SJCRH30 (cell line): ENCODE data around the gene ZNF91. TPM values are rescaled to one million over a fixed set of nuclear protein-coding genes. Genes with fewer than 3 reads are reported as not detected.
"Not testable (repeated sequence)": the region's sequence is repeated elsewhere in the genome, so short reads cannot be mapped to it uniquely, and the experiment has no call there.

Experiments
- DNase-seq, 2 experiments: peaks; one replicate each; pipeline ENCODE4 v3.0.0-alpha.2; 2015 to 2020
- H3K27ac ChIP-seq: fragments of 250-450 bp; sonication (Bioruptor Pico); 2 replicates; pipeline ENCODE4 v1.5.1; 2020; ENCODE audit warnings: mild to moderate bottlenecking, moderate library complexity
- H3K27me3 ChIP-seq: fragments of 250-450 bp; sonication (Bioruptor Pico); 2 replicates; pipeline ENCODE4 v1.5.1; 2020; ENCODE audit warnings: mild to moderate bottlenecking, moderate library complexity
- H3K36me3 ChIP-seq: fragments of 250-450 bp; sonication (Bioruptor Pico); 2 replicates; pipeline ENCODE4 v1.5.1; 2020; ENCODE audit warnings: mild to moderate bottlenecking, moderate library complexity
- H3K4me1 ChIP-seq: fragments of 250-450 bp; sonication (Bioruptor Pico); 2 replicates; pipeline ENCODE4 v1.5.1; 2020; ENCODE audit warnings: mild to moderate bottlenecking, moderate library complexity
- H3K4me3 ChIP-seq: fragments of 250-450 bp; sonication (Bioruptor Pico); 2 replicates; pipeline ENCODE4 v1.5.1; 2020; ENCODE audit warnings: mild to moderate bottlenecking, moderate library complexity
- H3K9me3 ChIP-seq: fragments of 250-450 bp; sonication (Bioruptor Pico); replicated peaks from 2 replicates; pipeline ENCODE4 v1.5.1; 2020; ENCODE audit warnings: mild to moderate bottlenecking, moderate library complexity
- total RNA-seq: library from RNA; depleted of rRNA; stranded (reverse); fragments of >200 nt; shearing (Covaris generic); gene quantifications from 2 replicates; pipeline ENCODE4 v1.2.3, GENCODE V29; 2014; rRNA removed

ZNF91 gene
- total RNA-seq, 1 experiment from 2014 or later = 55.2 TPM

GRCh38 chr19:23318143-23318542 is 77.1 kb downstream of the ZNF91 start:
- Histone ChIP-seq H3K4me3 (no peak overlapping the region), H3K9me3 (no peaks in the 10 kb centered on the region), H3K27ac (no peak overlapping the region), H3K4me1 (no peaks in the 10 kb centered on the region), H3K36me3 (no peaks in the 10 kb centered on the region), H3K27me3 (no peaks in the 10 kb centered on the region)
- DNase-seq = no peak

GRCh38 chr19:23315286-23315685 is 80.0 kb downstream of the ZNF91 start:
- Histone ChIP-seq H3K27ac (no peak overlapping the region), H3K27me3 (no peaks in the 10 kb centered on the region), H3K4me1 (no peaks in the 10 kb centered on the region), H3K4me3 (no peak overlapping the region), H3K36me3 (no peaks in the 10 kb centered on the region), H3K9me3 (no peaks in the 10 kb centered on the region)
- DNase-seq = no peak

GRCh38 chr19:23314505-23315251 is 80.6 kb downstream of the ZNF91 start:
- H3K9me3 ChIP-seq = no peaks in the 10 kb centered on the region
- no peaks in the 10 kb centered on the region for H3K4me1 ChIP-seq
- H3K4me3 ChIP-seq = no peak overlapping the region
- DNase-seq = no peak
- H3K36me3 ChIP-seq = no peaks in the 10 kb centered on the region
- H3K27ac ChIP-seq = no peak overlapping the region
- H3K27me3 ChIP-seq = no peaks in the 10 kb centered on the region

DNA sequence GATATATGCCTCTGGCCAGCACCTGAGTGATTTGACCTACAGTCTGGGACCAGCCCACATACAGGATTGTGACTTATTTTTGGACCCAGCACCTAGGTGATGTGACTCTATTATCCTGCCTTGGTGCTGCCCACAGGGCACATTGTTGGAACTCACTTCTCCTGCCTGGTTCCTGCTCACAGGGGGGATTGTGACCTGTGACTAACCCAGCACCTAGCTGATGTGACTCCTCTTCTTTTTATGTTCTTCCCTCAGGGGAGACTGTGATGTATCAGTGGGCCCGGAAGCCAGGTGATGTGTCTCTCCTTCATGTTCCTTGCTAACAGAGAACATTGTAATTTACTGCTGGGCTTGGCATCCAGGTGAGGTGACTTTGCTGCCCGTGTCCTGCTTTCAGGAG is 82.1 kb downstream of the ZNF91 start:
- H3K4me3 ChIP-seq = no peak overlapping the region
- no peaks in the 10 kb centered on the region; the same call in 1 of the 2 replicates for H3K36me3 ChIP-seq
- H3K27ac ChIP-seq = no peak overlapping the region
- DNase-seq = no peak
- H3K9me3 ChIP-seq = no peaks in the 10 kb centered on the region
- H3K4me1 ChIP-seq = no peaks in the 10 kb centered on the region
- no peaks in the 10 kb centered on the region for H3K27me3 ChIP-seq

DNA sequence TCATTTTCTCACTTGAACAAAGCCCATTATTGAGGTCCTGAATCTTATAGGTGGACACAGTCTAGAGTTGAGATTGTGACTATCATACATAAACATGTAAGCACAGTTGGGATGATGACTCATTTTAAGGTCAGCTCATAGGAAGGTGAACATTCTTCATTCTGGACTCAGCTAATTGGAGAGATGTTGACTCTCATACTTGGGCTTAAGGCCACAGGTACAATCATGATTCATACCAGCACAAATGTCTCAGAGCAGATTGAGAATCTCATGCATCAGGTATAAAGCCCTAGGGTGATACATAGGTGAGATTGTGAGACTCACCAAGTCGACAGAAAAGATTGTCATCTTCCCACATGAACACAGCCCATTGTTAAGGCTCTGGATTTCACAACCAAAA is 82.8 kb downstream of the ZNF91 start:
- Histone ChIP-seq H3K36me3 (no peaks in the 10 kb centered on the region; the same call in 1 of the 2 replicates), H3K4me3 (no peak overlapping the region), H3K27me3 (no peaks in the 10 kb centered on the region), H3K9me3 (no peaks in the 10 kb centered on the region), H3K4me1 (no peaks in the 10 kb centered on the region), H3K27ac (no peak overlapping the region)
- DNase-seq = no peak

- no peaks in the 10 kb centered on the region for H3K27me3 ChIP-seq
- DNase-seq = no peak
- H3K27ac ChIP-seq = no peak overlapping the region
- H3K9me3 ChIP-seq = no peaks in the 10 kb centered on the region
- no peak overlapping the region for H3K4me3 ChIP-seq
- no peaks in the 10 kb centered on the region; the same call in 1 of the 2 replicates for H3K36me3 ChIP-seq
- H3K4me1 ChIP-seq = no peaks in the 10 kb centered on the region
These were observed 83.7 kb downstream of the ZNF91 start for GRCh38 chr19:23311551-23311950.

DNA sequence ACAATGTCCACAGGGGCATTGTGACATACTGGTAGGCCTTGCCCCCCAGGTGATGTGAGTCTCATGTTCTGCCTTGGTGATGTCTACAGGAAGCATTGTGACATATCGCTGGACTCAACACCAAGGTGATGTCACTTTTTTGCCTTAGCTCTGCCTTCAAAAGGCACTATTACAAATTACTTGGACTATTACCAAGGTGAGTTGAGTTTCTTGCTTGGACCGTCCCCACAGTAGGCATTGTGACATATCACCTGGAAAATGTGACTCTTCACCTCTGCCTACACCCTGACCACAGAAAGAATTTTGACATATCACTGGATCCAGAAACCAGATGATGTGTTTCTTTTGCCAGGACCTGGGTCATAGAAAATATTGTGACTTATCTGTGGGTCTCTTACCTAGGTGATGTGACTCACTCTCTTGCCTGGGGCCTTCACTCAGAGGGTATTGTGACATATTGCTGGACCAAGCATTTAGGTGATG is 84.5 kb downstream of the ZNF91 start:
- H3K36me3 ChIP-seq = no peaks in the 10 kb centered on the region; the same call in 1 of the 2 replicates
- DNase-seq = no peak
- H3K27ac ChIP-seq = no peak overlapping the region

GRCh38 chr19:23309926-23310325 is 85.3 kb downstream of the ZNF91 start:
- H3K9me3 ChIP-seq = no peaks in the 10 kb centered on the region
- no peaks in the 10 kb centered on the region; the same call in 1 of the 2 replicates for H3K36me3 ChIP-seq
- H3K27me3 ChIP-seq = no peaks in the 10 kb centered on the region
- no peak overlapping the region for H3K4me3 ChIP-seq
- no peaks in the 10 kb centered on the region for H3K4me1 ChIP-seq
- DNase-seq = no peak
- no peak overlapping the region for H3K27ac ChIP-seq

More for the DNA sequence above, 84.5 kb downstream of the ZNF91 start:
- Histone ChIP-seq H3K9me3 (no peaks in the 10 kb centered on the region), H3K4me3 (no peak overlapping the region), H3K4me1 (no peaks in the 10 kb centered on the region), H3K27me3 (no peaks in the 10 kb centered on the region)

DNA sequence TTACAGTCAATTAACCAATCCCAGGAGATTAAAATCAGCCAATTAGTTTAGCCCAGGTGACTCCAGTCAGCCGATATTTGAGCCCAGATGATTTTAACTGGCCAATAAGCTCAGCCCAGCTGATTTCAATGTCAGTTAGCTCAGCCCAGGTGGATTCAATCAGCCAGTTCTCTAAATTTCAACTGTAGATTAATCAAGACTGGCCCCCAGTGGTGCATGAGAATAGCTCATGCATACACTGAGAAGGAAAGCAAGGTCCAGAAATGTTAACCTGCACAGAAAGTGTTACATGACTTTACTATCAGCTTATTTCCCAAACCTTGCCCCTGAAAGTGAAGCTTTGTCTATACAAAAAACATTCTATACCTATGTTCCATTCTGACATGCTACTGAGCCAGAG is 89.7 kb downstream of the ZNF91 start:
- no peak overlapping the region for H3K4me3 ChIP-seq
- no peak overlapping the region for H3K27ac ChIP-seq
- no peaks in the 10 kb centered on the region for H3K27me3 ChIP-seq
- no peaks in the 10 kb centered on the region; the same call in 1 of the 2 replicates for H3K36me3 ChIP-seq
- no peaks in the 10 kb centered on the region for H3K9me3 ChIP-seq
- no peaks in the 10 kb centered on the region for H3K4me1 ChIP-seq
- no peak for DNase-seq

DNA sequence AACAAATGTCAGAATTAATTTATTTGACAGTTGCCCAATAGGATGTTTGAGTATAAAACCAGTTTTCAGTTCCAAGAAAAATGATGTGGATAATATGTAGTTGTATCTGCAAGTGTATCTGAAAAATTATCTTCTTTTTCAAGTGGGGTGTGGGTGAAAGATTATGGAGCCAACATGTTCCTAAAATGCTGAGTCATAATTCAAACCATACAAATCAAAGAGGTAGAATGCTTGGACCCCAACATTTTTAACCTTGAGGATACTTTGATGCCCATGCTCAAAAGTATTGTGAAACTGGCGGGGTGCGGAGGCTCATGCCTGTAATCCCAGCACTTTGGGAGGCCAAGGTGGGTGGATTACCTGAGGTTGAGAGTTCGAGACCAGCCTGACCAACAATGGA is 91.0 kb downstream of the ZNF91 start:
- H3K4me3 ChIP-seq = no peak overlapping the region
- DNase-seq = no peak
- no peak overlapping the region for H3K27ac ChIP-seq
- H3K4me1 ChIP-seq = no peaks in the 10 kb centered on the region
- H3K27me3 ChIP-seq = no peaks in the 10 kb centered on the region
- no peaks in the 10 kb centered on the region for H3K9me3 ChIP-seq
- H3K36me3 ChIP-seq = no peaks in the 10 kb centered on the region; the same call in 1 of the 2 replicates

DNA sequence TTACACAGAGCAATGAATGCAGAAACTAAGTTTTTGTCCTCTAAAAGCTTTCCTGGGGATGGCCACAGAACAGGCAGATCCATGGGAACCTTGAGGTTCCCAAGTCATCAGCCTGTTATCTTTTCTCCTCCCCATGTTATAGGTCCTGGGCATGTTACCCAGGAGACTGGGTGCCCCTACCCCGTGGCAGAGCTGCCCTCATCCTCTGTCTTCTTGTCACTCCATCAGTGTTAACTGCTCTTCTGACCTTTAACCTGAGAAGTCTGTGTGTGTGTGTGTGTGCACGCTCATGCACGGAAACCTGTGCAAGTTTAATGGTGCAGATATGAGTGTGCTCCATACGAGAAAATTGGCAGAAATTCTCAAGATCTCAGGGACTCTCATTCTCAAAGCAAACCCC is 101.1 kb downstream of the ZNF91 start:
- Histone ChIP-seq H3K36me3 (no peaks in the 10 kb centered on the region), H3K4me3 (no peak overlapping the region), H3K27ac (no peak overlapping the region), H3K9me3 (no peaks in the 10 kb centered on the region), H3K4me1 (no peaks in the 10 kb centered on the region), H3K27me3 (no peaks in the 10 kb centered on the region)
- DNase-seq = no peak

DNA sequence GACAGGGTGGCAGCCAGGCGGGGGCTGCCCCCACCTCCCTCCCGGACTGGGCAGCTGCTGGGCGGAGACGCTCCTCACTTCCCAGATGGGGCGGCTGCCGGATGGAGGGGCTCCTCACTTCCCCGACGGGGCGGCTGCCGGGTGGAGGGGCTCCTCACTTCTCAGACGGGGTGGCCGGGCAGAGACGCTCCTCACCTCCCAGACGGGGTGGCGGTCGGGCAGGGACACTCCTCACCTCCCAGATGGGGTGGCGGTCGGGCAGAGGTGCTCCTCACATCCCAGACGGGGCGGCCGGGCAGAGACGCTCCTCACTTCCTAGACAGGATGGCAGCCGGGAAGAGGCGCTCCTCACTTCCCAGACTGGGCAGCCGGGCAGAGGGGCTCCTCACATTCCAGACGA is 105.3 kb downstream of the ZNF91 start:
- not testable (repeated sequence) for DNase-seq, H3K27me3 ChIP-seq, H3K9me3 ChIP-seq, H3K4me3 ChIP-seq, H3K27ac ChIP-seq, H3K4me1 ChIP-seq, H3K36me3 ChIP-seq

Other genes starting within 250 kb of the ZNF91 start
- gene ZNF724, start 145.1 kb downstream of the ZNF91 start, total RNA-seq = 38.5 and 43.8 TPM in 2 replicates